HCT116 (cell line): Measurements from ENCODE around the gene SRGAP3.

ENCODE experiments used
- EZH2 ChIP-seq: fragments of 200-600 bp; sonication (generic); IDR thresholded peaks from 2 replicates; pipeline ENCODE4 v1.6.1; 2017; ENCODE audit warnings: antibody characterized with exemption, mixed run types
- YY1 ChIP-seq: IDR thresholded peaks from 2 replicates; pipeline ENCODE4 v1.6.1; 2011; ENCODE audit warnings: low read length, low read depth, moderate library complexity, mild to moderate bottlenecking; ENCODE audit not compliant: insufficient replicate concordance; ENCODE audit errors: extremely low read depth
- TF ChIP-seq, protein P1 (sequence below), 3 experiments: fragments of 200-600 bp in 1 of 3; sonication (generic) in 1 of 3; IDR thresholded peaks in 2 of 3; conservative IDR thresholded peaks in 1 of 3; 2 replicates each; pipeline ENCODE4 v1.5.1; 2012 to 2017; ENCODE audit warnings: low read depth in 2 of 3, low read length in 2 of 3, antibody characterized with exemption in 1 of 3, borderline replicate concordance in 1 of 3, control low read depth in 1 of 3, mild to moderate bottlenecking in 1 of 3, mixed read lengths in 1 of 3, mixed run types in 1 of 3, moderate library complexity in 1 of 3; ENCODE audit not compliant: insufficient read depth in 1 of 3
- TF ChIP-seq, protein P2 (sequence below): IDR thresholded peaks from 2 replicates; pipeline ENCODE4 v1.6.1; 2012; ENCODE audit warnings: low read depth

GRCh38 chr3:9222956-9223639, 26.3 kb downstream of the SRGAP3 start:
- TF ChIP-seq EZH2 (no peak), YY1 (no peak)
- TF ChIP-seq, protein P1, sequence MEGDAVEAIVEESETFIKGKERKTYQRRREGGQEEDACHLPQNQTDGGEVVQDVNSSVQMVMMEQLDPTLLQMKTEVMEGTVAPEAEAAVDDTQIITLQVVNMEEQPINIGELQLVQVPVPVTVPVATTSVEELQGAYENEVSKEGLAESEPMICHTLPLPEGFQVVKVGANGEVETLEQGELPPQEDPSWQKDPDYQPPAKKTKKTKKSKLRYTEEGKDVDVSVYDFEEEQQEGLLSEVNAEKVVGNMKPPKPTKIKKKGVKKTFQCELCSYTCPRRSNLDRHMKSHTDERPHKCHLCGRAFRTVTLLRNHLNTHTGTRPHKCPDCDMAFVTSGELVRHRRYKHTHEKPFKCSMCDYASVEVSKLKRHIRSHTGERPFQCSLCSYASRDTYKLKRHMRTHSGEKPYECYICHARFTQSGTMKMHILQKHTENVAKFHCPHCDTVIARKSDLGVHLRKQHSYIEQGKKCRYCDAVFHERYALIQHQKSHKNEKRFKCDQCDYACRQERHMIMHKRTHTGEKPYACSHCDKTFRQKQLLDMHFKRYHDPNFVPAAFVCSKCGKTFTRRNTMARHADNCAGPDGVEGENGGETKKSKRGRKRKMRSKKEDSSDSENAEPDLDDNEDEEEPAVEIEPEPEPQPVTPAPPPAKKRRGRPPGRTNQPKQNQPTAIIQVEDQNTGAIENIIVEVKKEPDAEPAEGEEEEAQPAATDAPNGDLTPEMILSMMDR (IDR thresholded peaks at IDR 0.05 in 2 of 3, conservative IDR thresholded peaks at IDR 0.05 in 1 of 3; ENCODE audit: borderline replicate concordance in 1 of 3, insufficient read depth in 1 of 3, low read depth in 2 of 3, low read length in 2 of 3), result no peak
- TF ChIP-seq, protein P2, sequence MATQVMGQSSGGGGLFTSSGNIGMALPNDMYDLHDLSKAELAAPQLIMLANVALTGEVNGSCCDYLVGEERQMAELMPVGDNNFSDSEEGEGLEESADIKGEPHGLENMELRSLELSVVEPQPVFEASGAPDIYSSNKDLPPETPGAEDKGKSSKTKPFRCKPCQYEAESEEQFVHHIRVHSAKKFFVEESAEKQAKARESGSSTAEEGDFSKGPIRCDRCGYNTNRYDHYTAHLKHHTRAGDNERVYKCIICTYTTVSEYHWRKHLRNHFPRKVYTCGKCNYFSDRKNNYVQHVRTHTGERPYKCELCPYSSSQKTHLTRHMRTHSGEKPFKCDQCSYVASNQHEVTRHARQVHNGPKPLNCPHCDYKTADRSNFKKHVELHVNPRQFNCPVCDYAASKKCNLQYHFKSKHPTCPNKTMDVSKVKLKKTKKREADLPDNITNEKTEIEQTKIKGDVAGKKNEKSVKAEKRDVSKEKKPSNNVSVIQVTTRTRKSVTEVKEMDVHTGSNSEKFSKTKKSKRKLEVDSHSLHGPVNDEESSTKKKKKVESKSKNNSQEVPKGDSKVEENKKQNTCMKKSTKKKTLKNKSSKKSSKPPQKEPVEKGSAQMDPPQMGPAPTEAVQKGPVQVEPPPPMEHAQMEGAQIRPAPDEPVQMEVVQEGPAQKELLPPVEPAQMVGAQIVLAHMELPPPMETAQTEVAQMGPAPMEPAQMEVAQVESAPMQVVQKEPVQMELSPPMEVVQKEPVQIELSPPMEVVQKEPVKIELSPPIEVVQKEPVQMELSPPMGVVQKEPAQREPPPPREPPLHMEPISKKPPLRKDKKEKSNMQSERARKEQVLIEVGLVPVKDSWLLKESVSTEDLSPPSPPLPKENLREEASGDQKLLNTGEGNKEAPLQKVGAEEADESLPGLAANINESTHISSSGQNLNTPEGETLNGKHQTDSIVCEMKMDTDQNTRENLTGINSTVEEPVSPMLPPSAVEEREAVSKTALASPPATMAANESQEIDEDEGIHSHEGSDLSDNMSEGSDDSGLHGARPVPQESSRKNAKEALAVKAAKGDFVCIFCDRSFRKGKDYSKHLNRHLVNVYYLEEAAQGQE, result no peak
